K562 (cell line): Measurements from ENCODE around the gene RAB3D. TPM values are rescaled to one million over a fixed set of nuclear protein-coding genes. Genes with fewer than 3 reads are reported as not detected.

ENCODE experiments used
- ATAC-seq: fragments of 200-7000 bp; cut with Tn5 transposase; 3 replicates; pipeline ENCODE4 v1.9.1; 2020; ENCODE audit warnings: moderate library complexity
- Bru-seq: library from RNA; stranded (reverse); fragments of 400-500 nt; gene quantifications from one replicate; lab custom pipeline; 2021; lab: Mats Ljungman, UMichigan
- BruChase-seq, 2 experiments: library from RNA; stranded (reverse); fragments of 400-500 nt; gene quantifications; one replicate each; lab custom pipeline; 2021; lab: Mats Ljungman, UMichigan
- BruUV-seq: library from RNA; stranded (reverse); fragments of 400-500 nt; replicated peaks from 2 replicates; lab custom pipeline; 2021; lab: Mats Ljungman, UMichigan
- CTCF ChIA-PET: fragments of 300-600 bp; formaldehyde crosslinking; extraction: SDS; loops from one replicate; lab custom pipeline; 2021; ENCODE audit warnings: low intra/inter-chr PET ratio; lab: Yijun Ruan, JAX
- POLR2A ChIA-PET: fragments of 300-600, 350-650 bp; sonication (Branson Sonifier 250); formaldehyde crosslinking; extraction: SDS; loops from one replicate; lab custom pipeline; 2021; ENCODE audit warnings: antibody characterized with exemption, inconsistent platforms; lab: Yijun Ruan, JAX
- DNase-seq, 4 experiments: peaks; one replicate each; pipeline versions ENCODE4 v3.0.0 to v3.0.0-alpha.2; 2011 to 2018; ENCODE audit warnings: low spot score in 3 of 4, mixed read lengths in 3 of 4; ENCODE audit errors: extremely low read depth in 1 of 4
- FAIRE-seq: peaks from 2 replicates; lab custom pipeline; 2011; peaks lifted over from hg19 to GRCh38; lab: Jason Lieb, UNC
- H2AFZ ChIP-seq: 2 replicates; pipeline ENCODE4 v1.6.0; 2011; ENCODE audit warnings: low read depth, low read length, control low read depth, inconsistent platforms
- H3K27ac ChIP-seq: fragments of 200-600 bp; 3 replicates; pipeline ENCODE4 v1.8.0; 2011; ENCODE audit warnings: low read depth, mild to moderate bottlenecking, control low read depth, inconsistent platforms, low read length, moderate library complexity, mixed read lengths; ENCODE audit errors: extremely low read depth
- H3K27me3 ChIP-seq, 2 experiments: fragments of 300-600 bp in 1 of 2; 2 replicates in 1 of 2; 3 replicates in 1 of 2; pipeline versions ENCODE4 v1.6.0 to v1.8.0; 2011; ENCODE audit warnings: inconsistent platforms in 2 of 2, low read length in 2 of 2, mild to moderate bottlenecking in 1 of 2, mixed read lengths in 1 of 2, moderate library complexity in 1 of 2; ENCODE audit not compliant: control insufficient read depth in 2 of 2, insufficient read depth in 2 of 2
- H3K36me3 ChIP-seq: fragments of 300-600 bp; 3 replicates; pipeline ENCODE4 v1.8.0; 2011; ENCODE audit warnings: mild to moderate bottlenecking, low read length, inconsistent platforms; ENCODE audit not compliant: control insufficient read depth, insufficient read depth
- H3K4me1 ChIP-seq, 2 experiments: fragments of 200-600 bp in 1 of 2; replicated peaks in 1 of 2; 2 replicates in 1 of 2; 3 replicates in 1 of 2; pipeline versions ENCODE4 v1.5.1 to v1.8.0; 2011; ENCODE audit warnings: inconsistent platforms in 2 of 2, low read length in 2 of 2, mild to moderate bottlenecking in 1 of 2, mixed read lengths in 1 of 2, moderate library complexity in 1 of 2; ENCODE audit not compliant: control insufficient read depth in 2 of 2, insufficient read depth in 2 of 2
- H3K4me2 ChIP-seq: 2 replicates; pipeline ENCODE4 v1.6.1; 2011; ENCODE audit warnings: low read length, control low read depth, inconsistent platforms, mixed read lengths; ENCODE audit not compliant: insufficient read depth
- H3K4me3 ChIP-seq: fragments of 200-600 bp; sonication (generic), shearing (Covaris generic); 2 replicates; pipeline ENCODE4 v1.5.1; 2016; ENCODE audit warnings: control low read depth, inconsistent platforms
- H3K79me2 ChIP-seq: fragments of 200-600 bp; 3 replicates; pipeline ENCODE4 v1.8.0; 2011; ENCODE audit warnings: low read length, inconsistent platforms; ENCODE audit not compliant: control insufficient read depth, insufficient read depth
- H3K9ac ChIP-seq, 2 experiments: 2 replicates each; pipeline versions ENCODE4 v1.6.0 to v1.6.1; 2011; ENCODE audit warnings: low read depth in 2 of 2, low read length in 2 of 2, control low read depth in 1 of 2, inconsistent platforms in 1 of 2, mild to moderate bottlenecking in 1 of 2, mixed read lengths in 1 of 2; ENCODE audit not compliant: insufficient read depth in 1 of 2
- H3K9me1 ChIP-seq: one replicate; pipeline ENCODE4 v1.6.0; 2011; ENCODE audit warnings: inconsistent platforms, mild to moderate bottlenecking, low read length, moderate library complexity; ENCODE audit not compliant: control insufficient read depth, insufficient read depth
- H3K9me3 ChIP-seq: replicated peaks from 2 replicates; pipeline ENCODE4 v1.5.1; 2011; ENCODE audit warnings: low read depth, low read length, inconsistent platforms; ENCODE audit not compliant: control insufficient read depth, insufficient read depth
- H4K20me1 ChIP-seq: replicated peaks from 2 replicates; pipeline ENCODE4 v1.6.1; 2011; ENCODE audit warnings: low read length, inconsistent platforms, mixed read lengths; ENCODE audit not compliant: control insufficient read depth, insufficient read depth
- FOS ChIP-seq: IDR thresholded peaks from 3 replicates; pipeline ENCODE4 v1.6.1; 2011; ENCODE audit not compliant: insufficient read length; ENCODE audit errors: extremely low read depth
- HNRNPL ChIP-seq: fragments of 200-400 bp; formaldehyde crosslinking; IDR thresholded peaks from 2 replicates; pipeline ENCODE4 v1.6.1; 2017; ENCODE audit warnings: low read depth, mild to moderate bottlenecking, low read length
- MCM7 ChIP-seq, 2 experiments: fragments of 450-650 bp; IDR thresholded peaks; 2 replicates each; pipeline ENCODE4 v1.6.1; 2016 to 2018
- MECOM ChIP-seq: fragments of 250-450 bp; sonication (Bioruptor Pico); IDR thresholded peaks from 2 replicates; pipeline ENCODE4 v1.8.0; 2022; ENCODE audit warnings: inconsistent platforms
- MIER1 ChIP-seq: fragments of 450-650 bp; IDR thresholded peaks from 2 replicates; pipeline ENCODE4 v1.6.1; 2016; ENCODE audit warnings: antibody characterized with exemption, mild to moderate bottlenecking, low read depth
- NCOA2 ChIP-seq, 2 experiments: fragments of 450-650 bp; IDR thresholded peaks; 2 replicates each; pipeline ENCODE4 v1.6.1; 2018; ENCODE audit warnings: mild to moderate bottlenecking in 2 of 2, moderate library complexity in 1 of 2; ENCODE audit not compliant: partially characterized antibody in 2 of 2
- NFYB ChIP-seq: IDR thresholded peaks from 2 replicates; pipeline ENCODE4 v1.6.1; 2011; ENCODE audit warnings: mild to moderate bottlenecking, moderate library complexity; ENCODE audit not compliant: insufficient read length; ENCODE audit errors: extremely low read depth
- RB1 ChIP-seq: fragments of 450-650 bp; IDR thresholded peaks from 2 replicates; pipeline ENCODE4 v1.6.1; 2017; ENCODE audit warnings: low read depth, mild to moderate bottlenecking
- RBFOX2 ChIP-seq: fragments of 200-400 bp; formaldehyde crosslinking; IDR thresholded peaks from 2 replicates; pipeline ENCODE4 v1.6.1; 2017; ENCODE audit warnings: low read depth, mild to moderate bottlenecking, low read length, moderate library complexity
- SAFB2 ChIP-seq: fragments of 200-400 bp; formaldehyde crosslinking; IDR thresholded peaks from 2 replicates; pipeline ENCODE4 v1.6.1; 2018; ENCODE audit warnings: borderline replicate concordance, low read length, low read depth, moderate library complexity; ENCODE audit not compliant: severe bottlenecking
- SIRT6 ChIP-seq: IDR thresholded peaks from one replicate; pipeline ENCODE4 v1.6.1; 2012; ENCODE audit warnings: low read depth, mild to moderate bottlenecking, control low read depth, inconsistent platforms, low read length, moderate library complexity
- SPI1 ChIP-seq: IDR thresholded peaks from 2 replicates; pipeline ENCODE4 v1.6.1; 2011; ENCODE audit warnings: low read depth, low read length, control low read depth, borderline replicate concordance
- TRIM24 ChIP-seq, 2 experiments: fragments of 450-650 bp; IDR thresholded peaks; 2 replicates each; pipeline ENCODE4 v1.6.1; 2016
- XRCC5 ChIP-seq: fragments of 200-400 bp; formaldehyde crosslinking; IDR thresholded peaks from 2 replicates; pipeline ENCODE4 v1.6.1; 2017; ENCODE audit warnings: low read depth, mild to moderate bottlenecking, low read length
- WGBS: fragments of 100-300 bp; shearing (Covaris generic); methylation state at CpG from one replicate; pipeline ENCODE4 v1.1.6; 2016; ENCODE audit warnings: low coverage, mixed read lengths; ENCODE audit not compliant: insufficient coverage; ENCODE audit errors: missing lambda C conversion rate; 5-methylcytosine and 5-hydroxymethylcytosine counted together
- in situ Hi-C: fragments of 300-500 bp; cut with MboI; formaldehyde crosslinking; loops from 4 replicates; pipeline ENCODE4 v1.15.0; 2018; ENCODE audit warnings: inconsistent platforms, mixed read lengths
- intact Hi-C: fragments of 100-400 bp; cut with micrococcal nuclease; formaldehyde crosslinking; loops from 2 replicates; pipeline ENCODE4 v1.14.2; 2022
- long read RNA-seq, 3 experiments: library from polyadenylated mRNA in 2 of 3; library from RNA in 1 of 3; unstranded in 2 of 3; stranded (forward) in 1 of 3; transcript quantifications; one replicate each; pipeline ENCODE4 v2.0.0, GENCODE V29; 2019 to 2022
- polyA minus RNA-seq, 3 experiments: library from RNA; depleted of rRNA, polyadenylated mRNA; stranded (reverse); fragments of >200 nt; gene quantifications; 2 replicates each; pipeline ENCODE4 v1.2.3, GENCODE V29; 2011
- polyA plus RNA-seq, 8 experiments: library from polyadenylated mRNA; depleted of rRNA in 4 of 8; stranded (reverse) in 5 of 8; unstranded in 3 of 8; fragments of >200 nt; fragmentation: Nextera tagmentation in 2 of 8; fragmentation: Illumina TruSeq in 1 of 8; extraction: Ambion mirVana in 2 of 8; extraction: Trizol in 1 of 8; gene quantifications; 2 replicates each; pipeline versions ENCODE4 v1.2.1 to v1.2.3, GENCODE V29; 2011 to 2014; ENCODE audit warnings: inconsistent platforms in 1 of 8, missing spikeins in 1 of 8
- total RNA-seq, 7 experiments: library from RNA; depleted of rRNA in 6 of 7; stranded (reverse); fragments of >200 nt in 6 of 7; fragmentation: Illumina TruSeq in 2 of 7; extraction: Trizol in 2 of 7; gene quantifications; 2 replicates each; pipeline versions ENCODE4 v1.2.1 to v1.2.3, GENCODE V29; 2011 to 2021; ENCODE audit warnings: low replicate concordance in 1 of 7
- TF ChIP-seq, protein P1 (sequence below): fragments of 250-450 bp; sonication (Bioruptor Pico); IDR thresholded peaks from 2 replicates; pipeline ENCODE4 v1.5.0; 2020; ENCODE audit warnings: mild to moderate bottlenecking, borderline replicate concordance

RAB3D gene, protein sequence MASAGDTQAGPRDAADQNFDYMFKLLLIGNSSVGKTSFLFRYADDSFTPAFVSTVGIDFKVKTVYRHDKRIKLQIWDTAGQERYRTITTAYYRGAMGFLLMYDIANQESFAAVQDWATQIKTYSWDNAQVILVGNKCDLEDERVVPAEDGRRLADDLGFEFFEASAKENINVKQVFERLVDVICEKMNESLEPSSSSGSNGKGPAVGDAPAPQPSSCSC
- 3.0 and 8.8 TPM in 2 replicates for total RNA-seq (2011; cell fraction: chromatin; rRNA removed; ENCODE audit: low replicate concordance)
- total RNA-seq (2011; cell fraction: nucleolus; rRNA removed), result 2.5 and 3.2 TPM in 2 replicates
- total RNA-seq (2011; cell fraction: nucleoplasm; rRNA removed), result 2.6 TPM in 2 replicates
- 1.2 and 1.6 TPM in 2 replicates for total RNA-seq (2014; rRNA removed)
- 1.3 and 1.4 TPM in 2 replicates for total RNA-seq (2014; rRNA removed; fragmentation: Illumina TruSeq; extraction: Trizol)
- total RNA-seq (2015; rRNA removed; fragmentation: Illumina TruSeq; extraction: Trizol), result 1.8 and 1.9 TPM in 2 replicates
- 3.3 and 4.5 TPM in 2 replicates for total RNA-seq (2021)
- 3.0 and 3.8 TPM in 2 replicates for polyA plus RNA-seq (2011; rRNA removed)
- polyA plus RNA-seq (2011; cell fraction: cytosol; rRNA removed), result 2.6 and 3.9 TPM in 2 replicates
- polyA plus RNA-seq (2011; cell fraction: nucleus; rRNA removed), result 1.3 and 1.7 TPM in 2 replicates
- 1.1 and 2.3 TPM in 2 replicates for polyA plus RNA-seq (2012)
- 0.89 and 1.4 TPM in 2 replicates for polyA plus RNA-seq (2014; fragmentation: Illumina TruSeq; extraction: Trizol)
- polyA plus RNA-seq (2014; fragmentation: Nextera tagmentation; extraction: Ambion mirVana), result 1 to 10 TPM in 1 of 2 experiments, under 1 TPM in 1; 0.34 to 1.1 TPM
- polyA plus RNA-seq (2014; rRNA removed), result 1.5 and 1.9 TPM in 2 replicates
- 7.1 and 8.6 TPM in 2 replicates for polyA minus RNA-seq (2011; rRNA and poly(A)+ RNA removed)
- 2.7 and 4.4 TPM in 2 replicates for polyA minus RNA-seq (2011; cell fraction: cytosol; rRNA and poly(A)+ RNA removed)
- polyA minus RNA-seq (2011; cell fraction: nucleus; rRNA and poly(A)+ RNA removed), result 1.2 and 1.6 TPM in 2 replicates
- percentile 40 among the genes with signal in this experiment for Bru-seq, nascent RNA
- BruChase-seq, experiment 1, labeled RNA remaining after a 2-hour chase, result percentile 37 among the genes with signal in this experiment
- BruChase-seq, experiment 2, labeled RNA remaining after a 6-hour chase, result percentile 44 among the genes with signal in this experiment
- long read RNA-seq, experiment 1, partial matches to known transcripts, result 0 of 4 reads
- long read RNA-seq, experiment 1, other reads (novel, unspliced or antisense), result 4 of 4 reads
- long read RNA-seq, experiment 2, partial matches to known transcripts, result 0 of 1 reads
- long read RNA-seq, experiment 2, other reads (novel, unspliced or antisense), result 1 of 1 reads
- long read RNA-seq, experiment 3, result 0 reads

DNA sequence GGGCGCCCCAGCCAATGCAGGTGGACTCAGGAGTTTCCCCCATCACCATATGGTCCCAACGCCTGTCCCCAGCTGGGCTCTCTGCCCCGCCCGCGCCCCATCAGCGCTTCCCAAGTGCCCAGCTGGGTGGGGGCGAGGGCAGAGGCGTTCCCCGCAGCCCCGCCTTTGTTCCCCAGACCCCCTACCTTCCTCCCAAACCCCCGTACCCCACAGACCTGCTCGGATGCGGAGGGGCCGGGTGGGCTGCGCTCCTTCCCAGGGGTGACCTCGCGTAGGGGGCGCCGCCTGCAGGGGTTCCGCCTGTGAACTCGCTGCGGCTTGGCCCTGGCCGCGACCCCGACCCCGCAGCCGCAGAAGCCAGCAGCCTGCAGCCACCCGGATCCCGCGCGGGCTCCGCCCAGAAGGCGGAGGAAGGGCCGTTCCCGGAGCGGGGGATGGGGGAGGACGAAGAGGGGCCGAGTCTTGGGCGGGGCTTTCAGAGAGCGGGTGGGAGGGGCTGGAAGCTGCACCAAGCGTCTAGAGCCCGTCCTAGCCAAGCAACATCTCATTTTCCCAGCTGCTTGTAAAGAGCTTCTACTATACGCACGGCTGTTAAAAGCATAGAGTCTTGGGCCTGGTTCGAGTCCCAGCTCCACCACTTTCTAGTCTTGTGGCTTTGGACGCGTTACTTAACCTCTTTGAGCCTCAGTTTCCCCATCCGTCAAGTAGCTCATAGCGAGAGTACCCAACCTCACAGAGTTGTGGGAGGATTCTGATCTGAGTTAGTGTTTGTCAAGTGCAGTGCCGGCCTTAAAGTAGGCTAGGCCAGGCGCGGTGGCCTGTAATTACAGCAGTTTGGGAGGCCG, at the start of gene RAB3D:
Gene RAB3D, minus strand, starts transcription at position 404 of the 845 bp plus-strand sequence. CDS start 2,258 bp downstream, outside the sequence.
- Histone ChIP-seq H3K4me2 (peak within 1 kb of the TSS; percentile 88), H4K20me1 (no peaks in the 10 kb centered on the region), H3K4me1 (peaks cover 11 to 37% of the 10 kb centered on the region in 2 experiments; a peak in 4 of 5 replicates), H3K27ac (no peak within 1 kb of the TSS; the same call in 2 of the 3 replicates), H3K27me3 (no peaks in the 10 kb centered on the region), H3K9me1 (no peaks in the 10 kb centered on the region), H3K9ac (peak within 1 kb of the TSS in 1 of 2 experiments; percentile 84; a peak in 2 of 4 replicates), H3K9me3 (peaks cover 5% of the 10 kb centered on the region; the same call in 1 of the 2 replicates), H3K36me3 (no peaks in the 10 kb centered on the region), H3K79me2 (no peaks in the 10 kb centered on the region), H3K4me3 (peak within 1 kb of the TSS; percentile 40), H2AFZ (peak within 1 kb of the TSS; percentile 85)
- ATAC-seq, result peak; percentile 99
- FAIRE-seq, result peak; percentile 92
- DNase-seq, result peak; percentile 94 to 98 (median 98)
- no TSS peak for BruUV-seq
- in situ Hi-C loops (no loop called here), intact Hi-C loops (no loop called here)
- WGBS, result 9% methylated on average over 31 of the region's 53 CpGs
- POLR2A ChIA-PET, result interaction anchor here (0.6 to 1.4 kb wide), 5 partner anchors 10 to 214 kb away, joined by 3 to 5 read pairs (median 3); partner anchors contain the start of gene SWSAP1
- CTCF ChIA-PET, result no interaction called here
- TF ChIP-seq NCOA2 (IDR thresholded peaks at IDR 0.05; ENCODE audit: partially characterized antibody in 2 of 2) (no peak), TRIM24 (IDR thresholded peaks at IDR 0.05) (no peak), HNRNPL (no peak), XRCC5 (no peak), MECOM (no peak), SAFB2 (no peak), MCM7 (IDR thresholded peaks at IDR 0.05) (no peak), SPI1 (no peak), MIER1 (no peak), FOS (no peak), NFYB (no peak), RB1 (peak; percentile 62; the same call in 1 of the 2 replicates), SIRT6 (no peak), RBFOX2 (peak; percentile 49)
- TF ChIP-seq, protein P1, sequence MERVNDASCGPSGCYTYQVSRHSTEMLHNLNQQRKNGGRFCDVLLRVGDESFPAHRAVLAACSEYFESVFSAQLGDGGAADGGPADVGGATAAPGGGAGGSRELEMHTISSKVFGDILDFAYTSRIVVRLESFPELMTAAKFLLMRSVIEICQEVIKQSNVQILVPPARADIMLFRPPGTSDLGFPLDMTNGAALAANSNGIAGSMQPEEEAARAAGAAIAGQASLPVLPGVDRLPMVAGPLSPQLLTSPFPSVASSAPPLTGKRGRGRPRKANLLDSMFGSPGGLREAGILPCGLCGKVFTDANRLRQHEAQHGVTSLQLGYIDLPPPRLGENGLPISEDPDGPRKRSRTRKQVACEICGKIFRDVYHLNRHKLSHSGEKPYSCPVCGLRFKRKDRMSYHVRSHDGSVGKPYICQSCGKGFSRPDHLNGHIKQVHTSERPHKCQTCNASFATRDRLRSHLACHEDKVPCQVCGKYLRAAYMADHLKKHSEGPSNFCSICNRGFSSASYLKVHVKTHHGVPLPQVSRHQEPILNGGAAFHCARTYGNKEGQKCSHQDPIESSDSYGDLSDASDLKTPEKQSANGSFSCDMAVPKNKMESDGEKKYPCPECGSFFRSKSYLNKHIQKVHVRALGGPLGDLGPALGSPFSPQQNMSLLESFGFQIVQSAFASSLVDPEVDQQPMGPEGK (CRISPR knock-in tag), result no peak
